Keratinocyte (primary cell): ENCODE data around the gene TOP3B.

Experiments
- EZH2 ChIP-seq: IDR thresholded peaks from one replicate; pipeline ENCODE4 v1.6.1; 2012; ENCODE audit warnings: inconsistent platforms, mild to moderate bottlenecking, low read length, moderate library complexity
- TF ChIP-seq, protein P1 (sequence below), 3 experiments: IDR thresholded peaks in 1 of 3; conservative IDR thresholded peaks in 1 of 3; optimal IDR thresholded peaks in 1 of 3; 2 replicates in 2 of 3; 3 replicates in 1 of 3; pipeline versions ENCODE3 to v1.5.1; 2011; ENCODE audit warnings: low read length in 3 of 3, mild to moderate bottlenecking in 3 of 3, moderate library complexity in 2 of 3, control low read depth in 1 of 3, inconsistent platforms in 1 of 3; ENCODE audit not compliant: insufficient read depth in 2 of 3; ENCODE audit errors: extremely low read depth in 1 of 3

- TF ChIP-seq, protein P1, sequence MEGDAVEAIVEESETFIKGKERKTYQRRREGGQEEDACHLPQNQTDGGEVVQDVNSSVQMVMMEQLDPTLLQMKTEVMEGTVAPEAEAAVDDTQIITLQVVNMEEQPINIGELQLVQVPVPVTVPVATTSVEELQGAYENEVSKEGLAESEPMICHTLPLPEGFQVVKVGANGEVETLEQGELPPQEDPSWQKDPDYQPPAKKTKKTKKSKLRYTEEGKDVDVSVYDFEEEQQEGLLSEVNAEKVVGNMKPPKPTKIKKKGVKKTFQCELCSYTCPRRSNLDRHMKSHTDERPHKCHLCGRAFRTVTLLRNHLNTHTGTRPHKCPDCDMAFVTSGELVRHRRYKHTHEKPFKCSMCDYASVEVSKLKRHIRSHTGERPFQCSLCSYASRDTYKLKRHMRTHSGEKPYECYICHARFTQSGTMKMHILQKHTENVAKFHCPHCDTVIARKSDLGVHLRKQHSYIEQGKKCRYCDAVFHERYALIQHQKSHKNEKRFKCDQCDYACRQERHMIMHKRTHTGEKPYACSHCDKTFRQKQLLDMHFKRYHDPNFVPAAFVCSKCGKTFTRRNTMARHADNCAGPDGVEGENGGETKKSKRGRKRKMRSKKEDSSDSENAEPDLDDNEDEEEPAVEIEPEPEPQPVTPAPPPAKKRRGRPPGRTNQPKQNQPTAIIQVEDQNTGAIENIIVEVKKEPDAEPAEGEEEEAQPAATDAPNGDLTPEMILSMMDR (optimal IDR thresholded peaks at IDR 0.05 in 1 of 3, IDR thresholded peaks at IDR 0.05 in 1 of 3, conservative IDR thresholded peaks at IDR 0.05 in 1 of 3; ENCODE audit: extremely low read depth in 1 of 3, insufficient read depth in 2 of 3, low read length in 3 of 3): no peak
- TF ChIP-seq EZH2: no peak
Measured at GRCh38 chr22:21994881-21995444, 12.4 kb upstream of the TOP3B start.
